Activated CD8-positive, alpha-beta T cell treated with anti-CD3 and anti-CD28 coated beads for 36 hours (primary cell): Measurements from ENCODE around the gene SMPD3. TPM values are rescaled to one million over a fixed set of nuclear protein-coding genes. Genes with fewer than 3 reads are reported as not detected.

Source experiments
- ATAC-seq: fragments of 200-7000 bp; cut with Tn5 transposase; one replicate; pipeline ENCODE4 v1.10.0; 2021; ENCODE audit warnings: mild to moderate bottlenecking, moderate library complexity
- CTCF ChIA-PET: fragments of 350-600 bp; sonication (Branson Sonifier 250); formaldehyde crosslinking; loops from one replicate; lab custom pipeline; 2021; ENCODE audit warnings: antibody characterized with exemption; lab: Charles Lee
- POLR2A ChIA-PET: fragments of 350-600 bp; sonication (Branson Sonifier 250); formaldehyde crosslinking; loops from one replicate; lab custom pipeline; 2021; ENCODE audit warnings: antibody characterized with exemption; lab: Charles Lee
- DNase-seq: peaks from one replicate; pipeline ENCODE4 v3.0.0-alpha.2; 2020
- H3K27ac Mint-ChIP-seq: one replicate; pipeline ENCODE4 v1.8.0; 2021; ENCODE audit warnings: mild to moderate bottlenecking, mixed read lengths
- H3K27me3 Mint-ChIP-seq: one replicate; pipeline ENCODE4 v1.8.0; 2021; ENCODE audit warnings: mixed read lengths
- H3K36me3 Mint-ChIP-seq: one replicate; pipeline ENCODE4 v1.8.0; 2021; ENCODE audit warnings: low read depth, mixed read lengths
- H3K4me1 Mint-ChIP-seq: one replicate; pipeline ENCODE4 v1.8.0; 2021; ENCODE audit warnings: low read depth, mixed read lengths
- H3K4me3 Mint-ChIP-seq: one replicate; pipeline ENCODE4 v1.8.0; 2021; ENCODE audit warnings: mild to moderate bottlenecking, moderate library complexity, mixed read lengths
- H3K9me3 Mint-ChIP-seq: one replicate; pipeline ENCODE4 v1.8.0; 2021; ENCODE audit warnings: mixed read lengths
- CTCF ChIP-seq: fragments of 200-600 bp; IDR thresholded peaks from one replicate; pipeline ENCODE4 v1.8.0; 2022; ENCODE audit warnings: antibody characterized with exemption, mild to moderate bottlenecking
- intact Hi-C: fragments of 100-400 bp; cut with micrococcal nuclease; formaldehyde crosslinking; loops from one replicate; pipeline ENCODE4 v1.10.0; 2022
- total RNA-seq, 2 experiments: library from RNA; stranded (reverse); gene quantifications; one replicate each; pipeline ENCODE4 v1.2.3, GENCODE V29; 2021

Gene SMPD3
- total RNA-seq, 2 experiments from 2014 or later: 0.16 to 0.63 TPM

GRCh38 chr16:68434624-68435210, 13.6 kb downstream of the SMPD3 start:
- peaks cover 7% of the 10 kb centered on the region for H3K4me1 Mint-ChIP-seq
- ATAC-seq: peak; percentile 27
- peaks cover 4% of the 10 kb centered on the region for H3K9me3 Mint-ChIP-seq
- H3K27me3 Mint-ChIP-seq: no peaks in the 10 kb centered on the region
- POLR2A ChIA-PET: interaction anchor here (1.4 kb wide), 1 partner anchor 16 kb away, joined by 4 read pairs; no protein-coding TSS in a partner anchor
- no peak overlapping the region for H3K4me3 Mint-ChIP-seq
- no peaks in the 10 kb centered on the region for H3K36me3 Mint-ChIP-seq
- no peak for TF ChIP-seq CTCF
- intact Hi-C loops: no loop called here
- CTCF ChIA-PET: interaction anchor here (1.2 to 2.3 kb wide), 5 partner anchors 10 to 76 kb away, joined by 3 to 11 read pairs (median 5); no protein-coding TSS in a partner anchor
- DNase-seq: no peak
- H3K27ac Mint-ChIP-seq: no peak overlapping the region

- Mint-ChIP-seq H3K4me3 (no peak overlapping the region), H3K27ac (no peak overlapping the region), H3K27me3 (no peaks in the 10 kb centered on the region), H3K36me3 (no peaks in the 10 kb centered on the region), H3K4me1 (peaks cover 7% of the 10 kb centered on the region), H3K9me3 (peaks cover 4% of the 10 kb centered on the region)
- intact Hi-C loops: no loop called here
- no peak for DNase-seq
- CTCF ChIA-PET: interaction anchor here (0.7 to 2.5 kb wide), 4 partner anchors 11 to 88 kb away, joined by 3 to 11 read pairs (median 7); no protein-coding TSS in a partner anchor
- no peak for ATAC-seq
- POLR2A ChIA-PET: interaction anchor here (1.4 kb wide), 1 partner anchor 15 kb away, joined by 4 read pairs; no protein-coding TSS in a partner anchor
- TF ChIP-seq CTCF: no peak
These were observed 15.0 kb downstream of the SMPD3 start for GRCh38 chr16:68433316-68433715.

GRCh38 chr16:68432701-68433100, 15.6 kb downstream of the SMPD3 start:
- ATAC-seq (no peak), DNase-seq (no peak)
- Mint-ChIP-seq H3K4me3 (no peak overlapping the region), H3K36me3 (no peaks in the 10 kb centered on the region), H3K4me1 (peaks cover 7% of the 10 kb centered on the region), H3K9me3 (peaks cover 4% of the 10 kb centered on the region), H3K27me3 (no peaks in the 10 kb centered on the region), H3K27ac (no peak overlapping the region)
- no peak for TF ChIP-seq CTCF
- ChIA-PET CTCF (interaction anchor here (1.9 to 2.5 kb wide), 3 partner anchors 14 to 89 kb away, joined by 6 to 7 read pairs (median 7); no protein-coding TSS in a partner anchor), POLR2A (no interaction called here)
- intact Hi-C loops: no loop called here

- intact Hi-C loops: no loop called here
- Mint-ChIP-seq H3K4me3 (no peak overlapping the region), H3K27ac (no peak overlapping the region), H3K4me1 (peaks cover 4% of the 10 kb centered on the region), H3K9me3 (no peaks in the 10 kb centered on the region), H3K27me3 (no peaks in the 10 kb centered on the region), H3K36me3 (no peaks in the 10 kb centered on the region)
- DNase-seq (no peak), ATAC-seq (no peak)
- POLR2A ChIA-PET: no interaction called here
- TF ChIP-seq CTCF: no peak
- CTCF ChIA-PET: interaction anchor here (1.3 to 1.5 kb wide), 2 partner anchors 11 to 16 kb away, joined by 3 read pairs; no protein-coding TSS in a partner anchor
These were observed 19.0 kb downstream of the SMPD3 start for GRCh38 chr16:68429076-68429854.
